ENCODE results near the gene FAM47A.

GRCh38 chrX:34147345-34147744, 15.2 kb upstream of the FAM47A start:
- TF ChIP-seq POLR2A (IDR thresholded peaks at IDR 0.05) (no peak), POLR2AphosphoS5 (IDR thresholded peaks at IDR 0.05) (no peak), CTCF (IDR thresholded peaks at IDR 0.05) (no peak), EP300 (IDR thresholded peaks at IDR 0.05) (no peak)

Measured in gastroesophageal sphincter (tissue), 3 donors.